ENCODE results near the gene SEZ6L.
A peak's percentile ranks its signal among the peaks of the same experiment; 100 is the strongest.

Gene SEZ6L

GRCh38 chr22:26169315-26170111, at the start of gene SEZ6L:
TSS of gene SEZ6L (plus strand) at chr22:26169462. CDS start at chr22:26169670, 208 bp downstream.
- DNase-seq: peak in 1 of 2 donors; percentile 26

DNA sequence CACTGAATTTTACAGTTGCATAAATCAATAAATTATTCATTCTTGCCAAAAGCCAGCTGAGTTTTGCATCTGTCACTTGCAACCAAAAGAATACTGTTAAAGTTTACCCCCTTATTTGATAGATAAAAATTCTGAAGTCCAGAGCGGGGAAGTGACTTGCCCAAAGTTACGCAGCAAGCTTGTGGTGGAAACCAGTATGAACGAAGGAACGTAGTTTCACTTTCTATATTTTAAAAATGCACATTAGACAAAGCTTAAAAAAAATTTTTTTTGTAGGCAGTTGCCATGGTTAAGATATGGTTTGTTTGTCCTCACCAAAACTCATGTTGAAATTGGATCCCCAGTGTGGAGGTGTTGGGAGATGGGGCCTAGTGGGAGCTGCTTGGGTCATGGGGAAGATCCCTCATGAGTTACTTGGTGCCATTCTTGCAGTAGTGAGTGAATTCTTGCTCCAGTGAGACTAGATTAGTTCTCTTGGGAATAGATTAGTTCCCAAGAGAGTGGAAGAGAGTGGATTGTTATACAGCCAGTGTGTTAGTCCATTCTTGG, 46.3 kb upstream of the SEZ6L start:
- DNase-seq: no peak

- no peak for DNase-seq
Measured at GRCh38 chr22:26124991-26125725, 44.1 kb upstream of the SEZ6L start.

DNA sequence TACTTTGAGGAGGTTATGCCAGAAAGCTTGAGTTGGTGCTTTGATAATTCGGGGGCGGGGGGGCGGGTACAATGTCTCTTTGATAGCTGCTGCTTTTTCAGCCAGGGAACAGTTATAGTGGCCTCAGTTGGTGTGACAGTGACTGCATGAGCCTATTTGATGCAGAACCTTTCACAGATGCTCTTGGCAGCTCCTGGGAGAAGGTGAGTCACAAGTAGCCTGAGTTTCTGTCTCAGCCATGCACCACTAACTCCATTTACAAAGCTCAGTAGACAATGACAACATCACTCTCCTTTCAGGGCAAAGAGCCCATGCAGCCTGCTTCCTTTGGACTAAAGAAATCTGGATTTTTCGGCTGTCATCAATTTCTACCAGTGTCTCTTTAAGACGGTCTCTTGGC, 42.1 kb upstream of the SEZ6L start:
- no peak for DNase-seq

DNA sequence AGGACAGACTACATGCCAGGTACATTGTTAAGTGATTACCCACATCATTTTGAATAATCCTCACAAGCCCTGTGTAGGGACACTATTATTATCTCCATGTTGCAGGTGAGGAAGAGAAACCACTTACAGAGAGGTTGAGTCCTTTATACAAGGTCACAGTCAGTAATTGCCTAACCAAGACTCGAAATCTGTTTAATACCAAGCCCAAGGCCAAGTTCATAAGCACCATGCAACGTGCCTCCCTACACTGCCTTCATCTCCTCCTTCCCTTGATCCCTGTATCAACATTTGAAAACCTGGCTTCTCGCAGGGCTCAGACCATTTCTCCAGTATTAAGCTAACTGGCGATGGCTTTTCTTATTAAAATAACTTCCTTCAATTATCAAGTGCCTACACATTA, 41.7 kb upstream of the SEZ6L start:
- no peak for DNase-seq

GRCh38 chr22:26131589-26132154, 37.6 kb upstream of the SEZ6L start:
- DNase-seq: no peak

- DNase-seq: peak in 1 of 2 donors; percentile 8
Measured at GRCh38 chr22:26134654-26135330, 34.5 kb upstream of the SEZ6L start.

GRCh38 chr22:26135806-26136205, 33.5 kb upstream of the SEZ6L start:
- DNase-seq: no peak

GRCh38 chr22:26139310-26139709, 30.0 kb upstream of the SEZ6L start:
- no peak for DNase-seq

- DNase-seq: no peak
Measured at GRCh38 chr22:26141831-26142230, 27.4 kb upstream of the SEZ6L start.

GRCh38 chr22:26143806-26144325, 25.4 kb upstream of the SEZ6L start:
- DNase-seq: no peak

DNA sequence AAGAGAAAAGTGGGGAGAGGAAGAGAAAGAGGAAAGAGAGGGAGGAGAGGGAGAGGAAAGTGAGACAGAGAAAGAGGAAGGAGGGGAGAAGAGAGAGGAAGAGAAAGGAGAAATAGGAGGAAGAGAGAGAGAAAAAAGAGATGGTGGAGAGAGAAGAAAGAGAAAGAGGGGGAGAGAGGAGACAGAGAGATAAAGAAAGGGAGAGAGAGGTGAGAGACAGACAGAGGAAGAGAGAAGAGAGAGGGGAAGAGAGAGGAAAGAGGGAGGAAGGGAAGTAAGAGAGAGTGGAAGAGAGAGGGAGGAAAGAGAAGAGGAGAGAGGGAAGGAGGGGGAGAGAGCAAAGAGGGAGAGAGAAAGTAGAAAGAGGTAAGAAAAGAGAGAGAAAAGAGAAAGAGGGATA, 9.4 kb upstream of the SEZ6L start:
- DNase-seq: no peak

GRCh38 chr22:26161746-26162145, 7.5 kb upstream of the SEZ6L start:
- no peak for DNase-seq

DNA sequence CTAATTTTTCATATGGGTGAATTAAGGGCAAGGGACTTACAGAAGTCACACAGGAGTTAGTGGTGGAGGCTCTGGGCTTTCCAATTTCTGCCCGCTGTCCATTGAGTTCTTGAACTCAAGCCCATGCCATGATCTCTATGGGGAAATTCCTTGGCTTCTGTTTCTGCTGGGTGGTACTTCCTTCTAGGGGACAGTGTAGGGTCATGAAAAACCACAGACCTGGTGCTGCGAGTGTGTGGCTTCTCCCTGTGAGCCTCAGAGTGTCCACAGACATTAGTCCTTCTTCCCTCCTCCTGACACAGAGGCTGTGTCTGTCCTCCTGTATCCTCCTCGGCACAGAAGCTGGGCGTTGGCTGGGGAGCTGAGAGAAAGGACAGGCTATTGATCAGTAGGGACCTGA, 6.3 kb upstream of the SEZ6L start:
- DNase-seq: peak; percentile 12 to 59

DNA sequence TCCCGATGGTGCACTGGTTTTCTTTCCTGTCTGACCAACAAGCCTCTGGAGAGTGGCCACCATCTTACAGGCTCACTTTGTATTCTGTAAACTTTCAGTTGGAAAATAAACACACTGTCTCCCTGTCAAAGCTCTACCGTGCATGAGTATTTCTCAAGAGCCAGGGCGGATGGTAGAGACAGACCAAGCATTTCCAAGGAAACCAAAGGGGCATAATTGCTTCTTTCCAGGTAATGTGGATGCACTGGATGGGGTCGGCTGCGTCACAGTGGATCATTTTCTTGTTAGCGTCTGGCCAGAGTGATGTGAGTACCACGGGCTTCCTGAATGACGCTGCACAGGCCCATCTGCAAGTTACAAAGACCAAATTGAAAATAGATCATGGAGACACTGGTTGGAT, 5.1 kb upstream of the SEZ6L start:
- DNase-seq: no peak

GRCh38 chr22:26168330-26168851, 871 bp upstream of the SEZ6L start:
- peak in 1 of 2 donors; percentile 35 for DNase-seq

- no peak for DNase-seq
Measured at GRCh38 chr22:26168939-26169314, 335 bp upstream of the SEZ6L start.

DNA sequence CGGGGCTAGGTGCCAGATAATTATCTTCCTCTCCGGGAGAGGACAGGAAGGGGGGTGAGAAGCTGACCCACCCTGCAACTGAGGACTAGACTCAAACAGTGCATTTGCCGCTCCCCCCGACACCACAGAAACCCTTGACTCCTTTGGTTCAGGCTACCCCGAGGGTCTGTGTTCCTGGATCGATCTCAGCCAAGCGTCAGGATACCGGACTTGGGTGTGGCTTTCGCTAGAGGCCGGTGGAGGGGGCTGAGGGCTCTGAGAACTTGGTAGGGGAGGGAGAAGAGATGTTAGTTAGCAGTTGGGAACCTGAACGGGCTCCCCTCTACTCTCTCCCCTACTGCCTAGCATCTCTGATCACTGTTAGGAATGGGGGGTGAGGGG, 840 bp downstream of the SEZ6L start:
- no peak for DNase-seq

DNA sequence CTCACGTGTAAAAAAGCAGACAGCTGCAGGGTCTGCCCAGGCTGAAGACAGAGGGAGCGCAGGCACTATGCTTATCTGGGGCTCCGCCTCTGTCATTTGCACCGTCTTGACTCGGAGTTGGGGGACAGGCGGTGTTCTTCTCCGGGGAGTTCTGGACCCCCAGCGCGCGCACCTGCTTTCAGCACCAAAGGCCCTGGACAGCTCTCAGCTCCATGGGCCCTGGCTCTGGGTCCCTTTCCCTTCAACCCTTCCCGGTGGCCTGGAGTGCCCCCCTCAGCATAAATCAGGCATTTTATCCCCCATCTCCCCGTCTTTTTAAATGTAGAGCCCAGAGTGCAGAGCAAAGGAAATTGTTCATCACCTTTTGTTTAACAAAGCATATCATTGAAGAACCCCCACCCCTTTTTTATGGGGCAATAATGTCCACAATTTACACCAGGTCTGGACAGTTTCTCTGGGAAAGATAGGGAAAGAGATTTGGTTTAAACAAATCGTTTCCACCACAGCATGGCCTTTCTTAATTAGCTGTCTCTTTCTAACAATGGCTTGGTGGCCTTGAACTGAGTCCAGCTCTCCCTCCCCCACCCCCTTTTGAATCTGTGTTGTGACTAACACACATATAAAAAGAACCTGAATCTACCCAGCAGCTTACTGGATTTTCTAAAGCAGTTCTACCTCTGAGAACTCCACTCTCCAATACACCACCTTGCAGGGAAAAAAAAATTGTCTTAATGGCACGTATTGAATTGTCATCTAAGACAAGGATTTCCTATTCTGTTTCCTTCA, 1.7 kb downstream of the SEZ6L start:
- no peak for DNase-seq

- DNase-seq: peak in 1 of 2 donors; percentile 49
Measured at GRCh38 chr22:26172389-26172990, 3.2 kb downstream of the SEZ6L start.

DNA sequence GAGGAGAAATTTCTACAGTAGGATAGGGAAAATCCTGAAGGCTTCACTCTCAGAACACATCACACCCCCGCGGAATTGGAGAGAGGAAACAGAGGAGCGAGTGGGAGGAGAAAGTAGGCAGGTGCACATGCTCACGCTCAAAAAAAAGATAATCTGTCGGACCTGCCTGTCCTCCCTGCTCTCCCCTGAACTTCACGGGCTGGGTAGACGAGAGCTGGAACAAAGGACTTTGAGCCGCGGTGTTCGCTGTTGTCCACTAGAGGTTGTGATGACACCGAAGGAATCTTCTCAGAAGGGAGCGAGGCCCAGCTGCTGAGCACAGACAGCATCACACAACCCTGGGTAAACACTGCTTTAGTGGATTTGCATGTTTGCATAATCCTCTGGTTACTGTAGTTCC, 5.0 kb downstream of the SEZ6L start:
- no peak for DNase-seq

All from inflammatory macrophage treated with lipopolysaccharide for 1 hour (primary cell).